Colonic mucosa (tissue), 4 donors: ENCODE results near the gene ZDHHC11. TPM values are rescaled to one million over a fixed set of nuclear protein-coding genes. Genes with fewer than 3 reads are reported as not detected.
"Not testable (repeated sequence)": the region's sequence is repeated elsewhere in the genome, so short reads cannot be mapped to it uniquely, and the experiment has no call there.

Experiments used
- DNase-seq: peaks from one replicate; pipeline ENCODE4 v3.0.0-alpha.2; 2020
- H3K27ac ChIP-seq: fragments of 200-600 bp; one replicate; pipeline ENCODE4 v1.8.0; 2021
- H3K27me3 ChIP-seq: fragments of 200-600 bp; one replicate; pipeline ENCODE4 v1.8.0; 2021
- H3K36me3 ChIP-seq: fragments of 200-600 bp; one replicate; pipeline ENCODE4 v1.8.0; 2021
- H3K4me1 ChIP-seq: fragments of 200-600 bp; one replicate; pipeline ENCODE4 v1.8.0; 2021; ENCODE audit warnings: mild to moderate bottlenecking
- H3K4me3 ChIP-seq: fragments of 200-600 bp; one replicate; pipeline ENCODE4 v1.8.0; 2021
- H3K9ac ChIP-seq, 2 donors: one replicate each; pipeline ENCODE4 v1.7.0; 2013; ENCODE audit warnings: control low read depth in 2 of 2, low read depth in 2 of 2, low read length in 2 of 2
- H3K9me3 ChIP-seq: fragments of 200-600 bp; one replicate; pipeline ENCODE4 v1.8.0; 2021
- intact Hi-C: fragments of 100-400 bp; cut with DNase I; formaldehyde crosslinking; loops from one replicate; pipeline ENCODE4 v1.14.1; 2022
- total RNA-seq, 2 donors: library from RNA; stranded (reverse); fragmentation: NEBNext Ultra II Directional in 1 of 2; extraction: Animal tissue kit (Norgen Biotek cat#: 25700) in 1 of 2; gene quantifications; one replicate each; pipeline ENCODE4 v1.2.1, GENCODE V29; 2021
- donor health status: healthy.
- donor health status: DM: no; HTN: no; CAD: no.
- donor health status: DM: no; HTN: no; CAD: no.

Gene ZDHHC11
- total RNA-seq, 2 donors from 2014 or later, result 2.9 to 7.8 TPM

GRCh38 chr5:788703-789102, 62.1 kb downstream of the ZDHHC11 start:
- DNase-seq, H3K4me1 ChIP-seq, H3K4me3 ChIP-seq, intact Hi-C loops, H3K36me3 ChIP-seq, H3K9me3 ChIP-seq, H3K27ac ChIP-seq, H3K27me3 ChIP-seq, H3K9ac ChIP-seq: not testable (repeated sequence)

- H3K36me3 ChIP-seq, H3K27me3 ChIP-seq, H3K4me1 ChIP-seq, intact Hi-C loops, H3K27ac ChIP-seq, DNase-seq, H3K9me3 ChIP-seq, H3K9ac ChIP-seq, H3K4me3 ChIP-seq: not testable (repeated sequence)
Observed at GRCh38 chr5:787857-788233, 62.9 kb downstream of the ZDHHC11 start.

- H3K27me3 ChIP-seq, H3K27ac ChIP-seq, H3K4me1 ChIP-seq, H3K9me3 ChIP-seq, H3K36me3 ChIP-seq, H3K9ac ChIP-seq, H3K4me3 ChIP-seq, intact Hi-C loops, DNase-seq: not testable (repeated sequence)
Observed at GRCh38 chr5:787224-787856, 63.4 kb downstream of the ZDHHC11 start.

- H3K9me3 ChIP-seq, intact Hi-C loops, H3K27ac ChIP-seq, H3K4me1 ChIP-seq, H3K27me3 ChIP-seq, DNase-seq, H3K36me3 ChIP-seq: not testable (repeated sequence)
- peak overlapping the region; percentile 68 for H3K4me3 ChIP-seq
- peak overlapping the region in 1 of 2 donors; percentile 33 for H3K9ac ChIP-seq
Observed at GRCh38 chr5:785181-785705, 65.5 kb downstream of the ZDHHC11 start.

GRCh38 chr5:784428-785177, 66.2 kb downstream of the ZDHHC11 start, which contains the start of gene ZDHHC11B:
Gene ZDHHC11B, minus strand, starts transcription at chr5:784729. Its CDS starts 17,810 bp downstream, at chr5:766919.
- H3K36me3 ChIP-seq, H3K27ac ChIP-seq, H3K9me3 ChIP-seq, H3K4me1 ChIP-seq, intact Hi-C loops, H3K27me3 ChIP-seq: not testable (repeated sequence)
- peak; percentile 88 for DNase-seq
- Histone ChIP-seq H3K9ac (peak within 1 kb of the TSS in 1 of 2 donors; percentile 33), H3K4me3 (peak within 1 kb of the TSS; percentile 68)

GRCh38 chr5:783881-784427, 66.8 kb downstream of the ZDHHC11 start:
- H3K9me3 ChIP-seq, H3K27me3 ChIP-seq, intact Hi-C loops, H3K27ac ChIP-seq, H3K4me1 ChIP-seq, H3K36me3 ChIP-seq: not testable (repeated sequence)
- peak overlapping the region in 1 of 2 donors; percentile 20 for H3K9ac ChIP-seq
- DNase-seq, result peak; percentile 36
- peak overlapping the region; percentile 68 for H3K4me3 ChIP-seq

GRCh38 chr5:783049-783802, 67.6 kb downstream of the ZDHHC11 start:
- H3K4me3 ChIP-seq, result peak overlapping the region; percentile 11
- H3K36me3 ChIP-seq, H3K9me3 ChIP-seq, H3K27me3 ChIP-seq, intact Hi-C loops, H3K27ac ChIP-seq, H3K4me1 ChIP-seq, H3K9ac ChIP-seq: not testable (repeated sequence)
- DNase-seq, result peak; percentile 32

GRCh38 chr5:782356-782755, 68.4 kb downstream of the ZDHHC11 start:
- H3K4me3 ChIP-seq, H3K36me3 ChIP-seq, DNase-seq, H3K9ac ChIP-seq, H3K27me3 ChIP-seq, H3K4me1 ChIP-seq, H3K9me3 ChIP-seq, intact Hi-C loops, H3K27ac ChIP-seq: not testable (repeated sequence)

GRCh38 chr5:780571-780970, 70.2 kb downstream of the ZDHHC11 start:
- DNase-seq, intact Hi-C loops: not testable (repeated sequence)

GRCh38 chr5:778967-779366, 71.8 kb downstream of the ZDHHC11 start:
- H3K27me3 ChIP-seq, H3K27ac ChIP-seq, DNase-seq, H3K36me3 ChIP-seq, H3K9ac ChIP-seq, H3K9me3 ChIP-seq, H3K4me1 ChIP-seq, H3K4me3 ChIP-seq: not testable (repeated sequence)
- intact Hi-C loops, result loop anchor here (5.0 kb wide), 1 partner anchor 97 kb away; no protein-coding TSS in a partner anchor

More at GRCh38 chr5:780571-780970, 70.2 kb downstream of the ZDHHC11 start:
- not testable (repeated sequence) for H3K4me3 ChIP-seq, H3K4me1 ChIP-seq, H3K9me3 ChIP-seq, H3K36me3 ChIP-seq, H3K27ac ChIP-seq, H3K27me3 ChIP-seq, H3K9ac ChIP-seq

GRCh38 chr5:778421-778820, 72.4 kb downstream of the ZDHHC11 start:
- H3K9ac ChIP-seq, H3K4me3 ChIP-seq, H3K9me3 ChIP-seq, H3K27ac ChIP-seq, H3K36me3 ChIP-seq, DNase-seq, H3K27me3 ChIP-seq, H3K4me1 ChIP-seq: not testable (repeated sequence)
- intact Hi-C loops, result loop anchor here (5.0 kb wide), 1 partner anchor 96 kb away; no protein-coding TSS in a partner anchor
